ENCODE measurements around the gene LRRC75B.

The LRRC75B gene

DNA sequence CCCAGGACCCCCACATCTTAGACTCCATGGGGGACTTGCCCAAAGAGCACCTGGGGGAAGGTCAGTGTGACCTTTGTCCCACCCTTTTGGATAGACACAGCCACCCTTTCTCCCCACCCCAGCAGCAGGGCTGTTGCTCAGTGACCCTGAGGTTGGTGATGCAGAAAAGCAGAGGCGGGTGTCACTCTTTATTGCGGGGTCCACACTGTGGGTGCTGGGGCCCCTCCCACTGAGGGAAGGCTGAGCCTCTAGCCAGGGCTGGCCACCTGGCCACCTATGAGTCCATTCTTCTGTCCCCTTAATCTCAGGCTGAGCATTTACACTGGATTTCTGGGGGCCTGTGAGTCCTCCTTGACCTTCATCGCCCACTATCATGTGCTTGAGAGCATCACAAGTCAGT lies 7.4 kb downstream of the LRRC75B start:
- no peaks in the 10 kb centered on the region for H3K4me1 ChIP-seq
- in situ Hi-C loops (cut with MboI; ENCODE audit: low sequenced_read_pairs), result no loop called here
- H3K9me3 ChIP-seq, result no peaks in the 10 kb centered on the region
- H3K36me3 ChIP-seq (replicated peaks), result no peaks in the 10 kb centered on the region
- H3K27me3 ChIP-seq (ENCODE audit: low read depth), result no peaks in the 10 kb centered on the region
- H3K4me3 ChIP-seq, result no peak overlapping the region
- DNase-seq (ENCODE audit: low spot score in 2 of 2), result no peak

DNA sequence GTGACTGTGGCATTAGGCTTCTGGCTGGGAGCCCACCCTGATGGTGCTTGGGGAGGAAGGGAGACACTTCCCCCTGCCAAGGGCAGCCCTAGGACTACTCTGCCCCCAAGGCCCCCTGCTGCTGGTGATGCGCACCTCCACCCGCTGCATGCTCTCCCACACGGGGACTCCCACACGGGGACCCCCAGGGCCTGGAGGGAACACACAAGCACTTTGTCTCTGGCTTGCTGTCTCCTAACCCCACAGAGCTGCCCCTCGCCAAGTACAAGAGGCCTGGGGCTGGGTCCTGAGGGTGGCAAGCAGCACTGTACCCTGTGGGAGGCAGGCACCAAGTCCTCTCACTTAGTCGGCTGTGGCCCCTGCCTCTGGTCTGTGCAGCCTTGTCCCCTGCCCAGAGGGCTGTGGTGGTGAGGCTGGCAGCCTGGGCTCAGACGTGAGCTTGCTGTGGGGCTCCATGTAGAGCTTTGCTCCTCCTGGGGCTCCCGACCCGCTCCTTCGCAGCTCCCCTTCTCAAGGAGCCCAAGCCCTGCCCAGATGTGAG lies 7.9 kb downstream of the LRRC75B start:
- in situ Hi-C loops (cut with MboI; ENCODE audit: low sequenced_read_pairs), result no loop called here
- no peaks in the 10 kb centered on the region for H3K4me1 ChIP-seq

DNA sequence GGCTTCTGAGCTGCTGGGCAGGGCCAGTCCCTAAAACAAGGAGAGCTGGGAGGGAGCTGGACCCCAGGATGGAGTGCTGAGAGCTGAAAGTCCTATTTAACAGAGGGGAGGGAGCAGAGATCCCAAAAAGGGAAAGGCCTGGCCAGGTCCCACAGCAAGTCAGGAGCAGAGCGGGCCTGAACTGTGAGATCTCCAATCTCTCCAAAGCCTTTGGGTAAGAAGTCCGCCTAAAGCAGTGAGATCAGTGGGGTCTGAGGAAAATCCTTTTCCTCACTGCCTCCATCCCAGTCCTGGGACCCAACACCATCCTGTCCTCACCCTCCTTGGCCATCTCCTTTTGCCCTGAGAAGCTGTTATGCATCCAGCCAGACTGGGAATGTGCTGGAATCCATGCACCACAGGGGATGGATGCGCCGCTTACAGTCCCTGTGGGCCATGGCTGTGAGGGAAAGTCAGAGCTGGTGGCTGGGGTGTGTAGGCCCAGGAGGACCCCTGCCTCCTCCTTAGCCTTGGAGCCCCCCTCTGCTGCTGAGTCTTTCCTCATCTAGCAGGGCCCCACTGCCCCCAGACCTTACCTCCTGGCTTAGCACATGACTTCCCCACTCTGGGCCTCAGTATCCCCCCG lies 8.6 kb downstream of the LRRC75B start:
- H3K36me3 ChIP-seq (replicated peaks), result no peaks in the 10 kb centered on the region
- no peak overlapping the region for H3K4me3 ChIP-seq
- in situ Hi-C loops (cut with MboI; ENCODE audit: low sequenced_read_pairs), result no loop called here
- no peak for DNase-seq (ENCODE audit: low spot score in 2 of 2)
- H3K27me3 ChIP-seq (ENCODE audit: low read depth), result no peaks in the 10 kb centered on the region
- no peaks in the 10 kb centered on the region for H3K9me3 ChIP-seq
- no peaks in the 10 kb centered on the region for H3K4me1 ChIP-seq

More for the DNA sequence above, 7.9 kb downstream of the LRRC75B start:
- Histone ChIP-seq H3K36me3 (replicated peaks) (no peaks in the 10 kb centered on the region), H3K9me3 (no peaks in the 10 kb centered on the region), H3K4me3 (no peak overlapping the region), H3K27me3 (ENCODE audit: low read depth) (no peaks in the 10 kb centered on the region)
- DNase-seq (ENCODE audit: low spot score in 2 of 2), result no peak

DNA sequence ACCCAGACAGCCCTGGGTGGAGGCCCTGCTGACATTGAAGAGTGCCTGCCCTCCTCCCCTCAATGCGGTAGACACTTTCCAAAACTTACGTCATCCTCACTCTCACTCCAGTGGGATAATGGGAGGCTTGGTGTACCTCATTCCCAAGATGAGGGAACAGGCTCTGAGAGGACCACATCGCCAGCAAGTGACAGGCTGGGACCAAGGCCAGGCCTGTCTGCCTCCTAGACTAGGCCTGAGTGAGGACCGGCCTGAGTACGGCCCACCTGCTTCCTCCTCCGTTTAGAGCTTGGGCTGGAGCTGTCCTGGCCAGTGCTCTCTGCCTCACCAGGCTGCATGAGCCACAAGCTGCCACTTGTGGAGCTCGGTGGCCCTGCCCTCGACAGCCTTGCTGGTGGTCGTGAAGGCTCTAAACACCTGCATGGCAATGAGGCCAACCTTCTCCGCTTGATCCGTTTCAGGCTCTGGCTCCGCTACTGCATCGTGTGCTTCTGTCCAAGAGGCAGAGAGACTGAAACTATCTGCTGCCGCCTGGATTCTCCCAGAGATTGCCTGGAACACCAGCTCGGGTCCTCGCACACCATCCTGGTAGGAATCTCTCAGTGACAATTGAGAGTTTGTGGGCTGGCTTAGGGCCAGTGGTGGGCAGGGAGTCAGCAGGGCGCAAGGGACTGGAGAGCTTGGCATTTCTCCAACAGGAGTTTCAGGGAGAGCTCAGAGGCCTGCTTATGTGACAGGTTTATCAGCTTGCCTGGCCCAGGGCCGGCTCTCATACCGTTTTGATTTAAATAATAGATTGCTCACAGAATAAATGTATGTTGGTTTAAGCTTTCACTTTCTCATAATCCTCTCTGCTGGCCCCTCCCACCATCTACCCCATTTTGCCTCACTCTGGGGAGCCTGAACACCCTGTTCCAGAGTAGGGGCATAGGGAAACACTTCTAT lies 9.4 kb downstream of the LRRC75B start:
- no peaks in the 10 kb centered on the region for H3K36me3 ChIP-seq (replicated peaks)
- no peaks in the 10 kb centered on the region for H3K9me3 ChIP-seq
- no peak overlapping the region for H3K4me3 ChIP-seq
- H3K27me3 ChIP-seq (ENCODE audit: low read depth), result no peaks in the 10 kb centered on the region
- in situ Hi-C loops (cut with MboI; ENCODE audit: low sequenced_read_pairs), result no loop called here
- DNase-seq (ENCODE audit: low spot score in 2 of 2), result peak in 1 of 2 experiments; percentile 32
- H3K4me1 ChIP-seq, result peaks cover 3% of the 10 kb centered on the region

DNA sequence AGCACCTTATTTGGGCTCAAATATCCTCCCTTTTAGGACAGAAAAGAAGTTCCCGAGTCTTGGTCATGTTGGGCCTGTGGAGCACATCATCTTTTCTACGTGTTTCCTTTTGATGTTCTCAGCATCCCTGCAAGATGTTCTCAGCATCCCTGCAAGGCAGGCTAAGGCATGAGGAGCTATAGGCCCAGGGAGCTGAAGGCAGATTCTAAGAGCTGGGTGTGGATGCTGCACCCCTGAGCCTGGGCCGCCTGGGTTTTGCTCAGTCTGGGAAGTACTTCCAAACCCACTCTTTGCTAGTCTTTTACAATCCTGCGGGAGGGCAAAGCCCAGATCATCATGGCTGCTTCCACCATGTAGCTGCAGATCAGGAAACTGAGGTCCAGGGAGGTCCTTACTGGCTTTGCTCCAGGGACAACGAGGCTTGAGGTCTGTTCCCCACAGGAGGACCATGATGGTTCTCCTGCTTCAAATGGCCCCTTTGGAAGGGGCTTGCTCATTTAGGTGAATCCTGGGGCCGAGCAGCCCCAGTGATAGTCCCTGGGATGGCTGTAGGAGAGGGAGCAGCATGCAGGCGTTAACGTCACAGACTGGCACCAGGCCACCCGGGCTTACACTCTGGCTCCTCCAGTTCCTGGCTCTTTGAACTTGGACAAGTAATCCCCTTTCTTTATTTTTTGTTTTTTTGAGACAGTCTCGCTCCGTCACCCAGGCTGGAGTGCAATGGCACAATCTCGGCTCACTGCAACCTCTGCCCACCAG lies 10.6 kb downstream of the LRRC75B start:
- Histone ChIP-seq H3K4me1 (peaks cover 7% of the 10 kb centered on the region), H3K4me3 (no peak overlapping the region), H3K36me3 (replicated peaks) (peaks cover 3% of the 10 kb centered on the region; the same call in 1 of the 2 replicates), H3K27me3 (ENCODE audit: low read depth) (no peaks in the 10 kb centered on the region), H3K9me3 (no peaks in the 10 kb centered on the region)
- no peak for DNase-seq (ENCODE audit: low spot score in 2 of 2)
- in situ Hi-C loops (cut with MboI; ENCODE audit: low sequenced_read_pairs), result no loop called here

DNA sequence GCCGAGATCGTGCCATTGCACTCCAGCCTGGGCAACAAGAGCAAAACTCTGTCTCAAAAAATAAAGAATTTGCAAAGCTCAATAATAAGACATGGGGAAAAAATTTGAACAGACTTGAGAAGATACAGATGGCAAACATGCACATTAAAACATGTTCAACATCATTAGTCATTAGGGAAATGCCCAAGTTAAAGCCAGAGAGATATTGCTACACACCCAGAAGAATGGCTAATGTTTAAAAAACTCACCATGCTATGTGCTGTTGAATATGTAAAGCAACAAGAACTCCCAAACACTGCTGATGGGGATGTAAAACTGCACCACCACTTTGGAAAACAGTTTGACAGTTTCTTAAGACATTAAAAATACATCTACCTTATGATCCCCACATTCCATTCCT lies 12.6 kb downstream of the LRRC75B start:
- no peak for DNase-seq (ENCODE audit: low spot score in 2 of 2)
- Histone ChIP-seq H3K27me3 (ENCODE audit: low read depth) (no peaks in the 10 kb centered on the region), H3K4me1 (peaks cover 7% of the 10 kb centered on the region), H3K4me3 (no peak overlapping the region), H3K9me3 (no peaks in the 10 kb centered on the region), H3K36me3 (replicated peaks) (peaks cover 7% of the 10 kb centered on the region)
- in situ Hi-C loops (cut with MboI; ENCODE audit: low sequenced_read_pairs), result no loop called here

DNA sequence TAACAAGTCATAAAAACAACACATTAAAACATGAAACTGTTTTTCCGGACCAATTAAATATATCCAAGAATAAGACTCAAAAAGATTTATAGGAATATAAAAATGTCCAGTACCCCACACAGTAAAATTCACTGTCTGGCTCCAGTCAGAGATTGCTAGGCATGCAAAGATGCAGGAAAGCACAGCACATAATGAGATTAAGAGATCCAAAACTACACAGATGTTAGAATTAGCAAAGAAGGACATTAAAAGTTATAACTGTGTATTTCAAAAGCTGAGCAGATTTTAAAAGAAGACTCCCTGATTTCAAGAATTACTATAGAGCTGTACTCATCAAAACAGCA lies 13.6 kb downstream of the LRRC75B start:
- H3K27me3 ChIP-seq (ENCODE audit: low read depth), result no peaks in the 10 kb centered on the region
- H3K4me1 ChIP-seq, result peaks cover 7% of the 10 kb centered on the region
- DNase-seq (ENCODE audit: low spot score in 2 of 2), result no peak
- no peaks in the 10 kb centered on the region for H3K9me3 ChIP-seq
- H3K4me3 ChIP-seq, result no peak overlapping the region
- H3K36me3 ChIP-seq (replicated peaks), result peaks cover 13% of the 10 kb centered on the region
- in situ Hi-C loops (cut with MboI; ENCODE audit: low sequenced_read_pairs), result no loop called here

DNA sequence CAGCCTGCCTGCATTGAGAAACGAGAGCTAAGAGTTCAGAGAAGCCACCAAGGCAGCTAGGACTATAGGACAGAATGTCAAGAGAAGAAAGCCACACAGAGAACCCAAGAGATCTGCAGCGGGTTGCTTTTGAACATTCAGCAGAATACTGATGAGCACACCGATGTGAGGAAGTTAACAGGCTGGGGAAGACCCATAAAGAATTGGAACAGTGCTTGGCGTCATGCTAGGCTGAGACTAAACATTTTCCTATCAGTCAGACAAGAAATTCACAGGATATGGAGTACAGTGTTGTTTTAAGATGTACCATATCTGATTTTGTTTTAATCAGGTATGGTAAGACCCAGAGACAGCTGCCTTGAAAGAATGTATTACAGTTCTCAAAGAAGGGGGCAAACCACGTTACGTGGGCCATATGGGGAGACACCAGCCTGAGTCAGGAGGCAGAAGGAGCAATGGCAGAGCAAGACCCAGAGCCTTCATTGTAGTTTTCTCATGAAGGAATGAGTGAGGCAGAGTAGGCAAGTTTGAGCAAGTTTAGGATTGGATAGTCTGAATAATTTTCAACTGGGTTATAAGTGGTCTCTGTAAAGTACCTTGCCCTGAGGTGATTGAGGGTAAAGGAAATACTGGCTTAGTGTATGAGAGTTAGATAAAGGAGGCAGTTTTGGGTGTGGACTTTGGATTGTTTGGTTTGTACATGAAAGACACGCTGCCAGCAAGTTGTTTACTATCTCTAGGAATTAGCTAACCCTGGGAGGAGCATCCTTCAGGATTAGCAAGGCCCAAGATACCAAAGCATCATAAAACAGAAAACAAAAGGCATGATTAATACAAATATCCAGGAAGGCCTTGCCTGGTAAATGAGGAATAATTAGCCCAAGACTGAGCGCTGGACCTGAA lies 14.3 kb downstream of the LRRC75B start:
- H3K27me3 ChIP-seq (ENCODE audit: low read depth), result no peaks in the 10 kb centered on the region
- H3K4me3 ChIP-seq, result no peak overlapping the region
- peaks cover 7% of the 10 kb centered on the region for H3K4me1 ChIP-seq
- DNase-seq (ENCODE audit: low spot score in 2 of 2), result no peak
- peaks cover 19% of the 10 kb centered on the region for H3K36me3 ChIP-seq (replicated peaks)
- in situ Hi-C loops (cut with MboI; ENCODE audit: low sequenced_read_pairs), result no loop called here
- H3K9me3 ChIP-seq, result no peaks in the 10 kb centered on the region

DNA sequence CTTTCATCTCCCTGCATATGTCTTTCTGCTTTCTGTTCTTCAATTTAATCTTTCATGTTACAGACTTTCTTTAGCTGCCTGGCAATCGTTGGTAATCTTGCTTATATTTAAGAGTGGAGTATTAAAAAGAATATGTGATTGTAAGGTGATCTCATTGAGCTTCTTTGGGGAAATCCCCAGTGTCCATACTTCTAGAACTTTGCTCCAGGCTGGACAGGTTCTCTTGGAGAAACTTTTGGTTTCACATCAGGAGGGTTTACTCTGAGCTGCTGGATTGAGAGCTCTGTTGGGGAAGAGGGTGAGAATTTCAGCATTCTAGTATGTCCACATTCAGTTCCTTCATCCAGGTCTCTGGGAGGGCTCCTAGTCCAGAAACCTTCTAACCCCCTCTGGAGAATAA lies 16.1 kb downstream of the LRRC75B start:
- Histone ChIP-seq H3K4me1 (peaks cover 7% of the 10 kb centered on the region), H3K27me3 (ENCODE audit: low read depth) (no peaks in the 10 kb centered on the region), H3K36me3 (replicated peaks) (peaks cover 38% of the 10 kb centered on the region), H3K9me3 (no peaks in the 10 kb centered on the region), H3K4me3 (no peak overlapping the region)
- DNase-seq (ENCODE audit: low spot score in 2 of 2), result no peak
- in situ Hi-C loops (cut with MboI; ENCODE audit: low sequenced_read_pairs), result no loop called here

DNA sequence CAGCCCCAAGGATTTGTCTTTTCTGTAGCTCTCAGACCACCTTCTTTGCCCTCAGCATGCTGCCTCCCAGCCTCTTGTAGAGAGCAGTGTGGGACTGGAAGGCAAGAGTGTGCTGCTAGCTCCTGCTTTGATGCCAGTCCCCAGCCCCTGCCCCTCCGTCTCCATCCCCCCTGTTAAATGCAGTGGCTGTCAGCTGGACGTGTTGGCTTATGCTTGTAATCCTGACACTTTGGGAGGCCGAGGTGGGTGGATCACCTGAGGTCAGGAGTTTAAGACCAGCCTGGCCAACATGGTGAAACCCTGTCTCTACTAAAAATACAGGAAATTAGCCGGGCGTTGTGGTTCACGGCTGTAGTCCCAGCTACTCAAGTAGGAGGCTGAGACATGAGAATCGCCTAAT lies 21.6 kb downstream of the LRRC75B start:
- in situ Hi-C loops (cut with MboI; ENCODE audit: low sequenced_read_pairs), result no loop called here
- peaks cover 75% of the 10 kb centered on the region for H3K36me3 ChIP-seq (replicated peaks)

DNA sequence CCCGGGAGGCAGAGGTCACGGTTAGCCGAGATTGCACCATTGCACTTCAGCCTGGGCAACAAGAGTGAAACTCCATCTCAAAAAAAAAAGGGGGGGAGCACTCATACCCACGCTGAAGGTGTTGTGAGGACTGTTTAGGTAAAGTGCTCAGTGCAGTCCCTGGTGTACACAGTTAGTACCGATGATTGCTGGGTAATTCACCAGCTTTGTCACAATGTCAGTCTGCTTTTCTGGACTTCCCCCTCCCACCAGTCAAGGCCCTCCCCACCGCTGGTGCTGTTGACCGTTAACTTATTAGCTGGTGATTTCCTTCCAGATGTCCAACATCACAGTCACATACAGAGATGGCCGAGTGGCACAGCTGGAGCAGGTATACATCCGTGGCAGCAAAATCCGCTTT lies 25.2 kb downstream of the LRRC75B start:
- Histone ChIP-seq H3K27me3 (ENCODE audit: low read depth) (no peaks in the 10 kb centered on the region), H3K4me1 (no peaks in the 10 kb centered on the region; the same call in 1 of the 2 replicates), H3K36me3 (replicated peaks) (peaks cover 81% of the 10 kb centered on the region), H3K4me3 (no peak overlapping the region), H3K9me3 (no peaks in the 10 kb centered on the region)
- DNase-seq (ENCODE audit: low spot score in 2 of 2), result no peak
- in situ Hi-C loops (cut with MboI; ENCODE audit: low sequenced_read_pairs), result no loop called here

More for the DNA sequence above, 21.6 kb downstream of the LRRC75B start:
- Histone ChIP-seq H3K9me3 (no peaks in the 10 kb centered on the region), H3K27me3 (ENCODE audit: low read depth) (no peaks in the 10 kb centered on the region), H3K4me1 (no peaks in the 10 kb centered on the region), H3K4me3 (no peak overlapping the region)
- no peak for DNase-seq (ENCODE audit: low spot score in 2 of 2)

DNA sequence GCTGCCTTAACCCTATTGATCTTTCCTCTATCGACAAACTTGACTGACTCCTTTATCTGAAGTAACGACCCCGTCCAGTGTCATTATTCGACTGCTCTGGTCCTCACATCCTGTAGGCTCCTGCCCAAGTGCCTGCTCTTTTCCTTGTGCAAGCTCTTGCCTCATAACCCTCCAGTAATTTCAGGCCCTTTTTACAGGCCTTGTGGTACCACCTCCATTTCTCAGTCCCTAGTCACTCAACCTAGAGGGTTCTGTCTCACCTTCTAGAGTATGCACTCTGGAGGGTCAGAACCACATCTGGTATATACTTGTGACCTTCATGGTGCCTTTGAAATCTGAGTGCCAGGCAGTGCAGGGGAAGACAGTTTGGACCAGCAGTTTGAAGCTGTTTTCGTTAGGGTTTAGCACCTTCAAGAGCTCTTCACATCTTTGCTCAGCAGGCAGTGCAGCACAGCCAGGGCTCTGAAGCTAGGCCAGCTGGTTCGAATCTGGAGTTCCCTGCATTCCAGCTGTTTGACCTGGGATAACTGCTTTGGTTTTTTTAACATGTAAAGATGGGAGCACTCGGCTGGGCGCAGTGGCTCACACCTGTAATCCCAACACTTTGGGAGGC lies 25.9 kb downstream of the LRRC75B start:
- Histone ChIP-seq H3K4me1 (no peaks in the 10 kb centered on the region; the same call in 1 of the 2 replicates), H3K36me3 (replicated peaks) (peaks cover 81% of the 10 kb centered on the region), H3K4me3 (no peak overlapping the region), H3K27me3 (ENCODE audit: low read depth) (no peaks in the 10 kb centered on the region), H3K9me3 (no peaks in the 10 kb centered on the region)
- no peak for DNase-seq (ENCODE audit: low spot score in 2 of 2)
- in situ Hi-C loops (cut with MboI; ENCODE audit: low sequenced_read_pairs), result no loop called here
